GM18861 (cell line): Measurements from ENCODE around the gene VGF.
A peak's percentile ranks its signal among the peaks of the same experiment; 100 is the strongest.

ENCODE experiments used
- ATAC-seq: cut with Tn5 transposase; IDR thresholded peaks from one replicate; pipeline ENCODE4 v1.9.1; 2021; ENCODE audit not compliant: unreplicated experiment

Gene VGF

GRCh38 chr7:101166909-101167644, 1.7 kb upstream of the VGF start:
- no peak for ATAC-seq

GRCh38 chr7:101166648-101166908, 1.2 kb upstream of the VGF start:
- ATAC-seq, result no peak

- ATAC-seq, result no peak
Measured at GRCh38 chr7:101165958-101166647, 734 bp upstream of the VGF start.

GRCh38 chr7:101164071-101164840, 1.1 kb downstream of the VGF start:
- no peak for ATAC-seq

GRCh38 chr7:101163279-101164070, 1.9 kb downstream of the VGF start:
- ATAC-seq, result no peak

GRCh38 chr7:101162551-101163278, 2.7 kb downstream of the VGF start:
- ATAC-seq, result no peak

GRCh38 chr7:101161692-101162471, 3.5 kb downstream of the VGF start:
- no peak for ATAC-seq

GRCh38 chr7:101160910-101161309, 4.5 kb downstream of the VGF start:
- ATAC-seq, result no peak

GRCh38 chr7:101159696-101160674, 5.4 kb downstream of the VGF start:
- no peak for ATAC-seq

- no peak for ATAC-seq
Measured at GRCh38 chr7:101156866-101157589, 8.3 kb downstream of the VGF start.

GRCh38 chr7:101156277-101156676, 9.1 kb downstream of the VGF start:
- no peak for ATAC-seq

- ATAC-seq, result no peak
Measured at GRCh38 chr7:101155303-101155702, 10.1 kb downstream of the VGF start.

GRCh38 chr7:101154693-101155102, 10.7 kb downstream of the VGF start:
- ATAC-seq, result no peak

GRCh38 chr7:101153969-101154692, 11.2 kb downstream of the VGF start, which contains the start of gene AP1S1:
TSS of gene AP1S1 (plus strand) at chr7:101154476. CDS start at chr7:101154515, 39 bp downstream.
- peak; percentile 41 for ATAC-seq

GRCh38 chr7:101151908-101152651, 13.3 kb downstream of the VGF start:
- no peak for ATAC-seq

GRCh38 chr7:101140746-101141382, 24.5 kb downstream of the VGF start:
- ATAC-seq, result no peak
